WTC11 (cell line): ENCODE measurements around the gene OR8G1. TPM values are rescaled to one million over a fixed set of nuclear protein-coding genes. Genes with fewer than 3 reads are reported as not detected.
"Not testable (repeated sequence)": the region's sequence is repeated elsewhere in the genome, so short reads cannot be mapped to it uniquely, and the experiment has no call there.

Source experiments
- ATAC-seq: fragments of 200-7000 bp; cut with Tn5 transposase; 2 replicates; pipeline ENCODE4 v1.10.0; 2021; ENCODE audit warnings: mild to moderate bottlenecking, moderate library complexity
- CTCF ChIA-PET: fragments of 300-600 bp; sonication (Branson Sonifier 250); formaldehyde crosslinking; loops from one replicate; lab custom pipeline; 2021; ENCODE audit warnings: antibody characterized with exemption; lab: Charles Lee
- POLR2A ChIA-PET: fragments of 350-600 bp; sonication (Branson Sonifier 250); formaldehyde crosslinking; loops from one replicate; lab custom pipeline; 2021; ENCODE audit warnings: antibody characterized with exemption; lab: Charles Lee
- DNase-seq: peaks from one replicate; pipeline ENCODE4 v3.0.0; 2021; ENCODE audit warnings: low spot score
- H3K27ac Mint-ChIP-seq: 2 replicates; pipeline ENCODE4 v1.8.0; 2021; ENCODE audit warnings: mixed read lengths
- H3K27me3 Mint-ChIP-seq: 2 replicates; pipeline ENCODE4 v1.8.0; 2021; ENCODE audit warnings: low read depth, mild to moderate bottlenecking, moderate library complexity, mixed read lengths
- H3K36me3 Mint-ChIP-seq: 2 replicates; pipeline ENCODE4 v1.8.0; 2021; ENCODE audit warnings: mixed read lengths
- H3K4me1 Mint-ChIP-seq: 2 replicates; pipeline ENCODE4 v1.8.0; 2022; ENCODE audit warnings: mixed read lengths
- H3K4me3 Mint-ChIP-seq: 2 replicates; pipeline ENCODE4 v1.8.0; 2021; ENCODE audit warnings: mild to moderate bottlenecking, moderate library complexity, mixed read lengths
- H3K9me3 Mint-ChIP-seq: 2 replicates; pipeline ENCODE4 v1.8.0; 2021; ENCODE audit warnings: mixed read lengths
- ATF2 ChIP-seq: sonication (generic); formaldehyde crosslinking; IDR thresholded peaks from 2 replicates; pipeline ENCODE4 v1.8.1; 2022; ENCODE audit warnings: low read depth, missing genetic modification reagents, borderline replicate concordance
- CDX4 ChIP-seq: fragments of 250-450 bp; sonication (Bioruptor Pico); IDR thresholded peaks from 2 replicates; pipeline ENCODE4 v1.9.0; 2021; ENCODE audit warnings: moderate library complexity, mild to moderate bottlenecking, inconsistent platforms, borderline replicate concordance
- CREM ChIP-seq: sonication (generic); formaldehyde crosslinking; IDR thresholded peaks from 2 replicates; pipeline ENCODE4 v1.8.1; 2022; ENCODE audit warnings: mild to moderate bottlenecking, missing genetic modification reagents, moderate library complexity
- GABPB1 ChIP-seq: sonication (generic); formaldehyde crosslinking; IDR thresholded peaks from 2 replicates; pipeline ENCODE4 v1.8.1; 2023; ENCODE audit warnings: mild to moderate bottlenecking, missing genetic modification reagents
- HMGXB4 ChIP-seq: sonication (generic); formaldehyde crosslinking; IDR thresholded peaks from 2 replicates; pipeline ENCODE4 v1.8.1; 2023; ENCODE audit warnings: mild to moderate bottlenecking, moderate library complexity, missing genetic modification reagents
- MLX ChIP-seq: sonication (generic); formaldehyde crosslinking; IDR thresholded peaks from 2 replicates; pipeline ENCODE4 v1.8.1; 2023; ENCODE audit warnings: mild to moderate bottlenecking, missing genetic modification reagents, moderate library complexity
- NFATC4 ChIP-seq: fragments of 250-450 bp; sonication (Bioruptor Pico); IDR thresholded peaks from 2 replicates; pipeline ENCODE4 v1.9.0; 2021; ENCODE audit warnings: mild to moderate bottlenecking
- NR1H2 ChIP-seq: sonication (generic); formaldehyde crosslinking; IDR thresholded peaks from 2 replicates; pipeline ENCODE4 v1.9.0; 2021; ENCODE audit warnings: mild to moderate bottlenecking, moderate library complexity, missing genetic modification reagents
- NR2C2 ChIP-seq: sonication (generic); formaldehyde crosslinking; IDR thresholded peaks from 2 replicates; pipeline ENCODE4 v1.8.0; 2022; ENCODE audit warnings: mild to moderate bottlenecking, missing genetic modification reagents
- PRDM15 ChIP-seq: sonication (generic); formaldehyde crosslinking; IDR thresholded peaks from 2 replicates; pipeline ENCODE4 v1.8.0; 2022; ENCODE audit warnings: missing genetic modification reagents
- USF1 ChIP-seq: sonication (generic); formaldehyde crosslinking; IDR thresholded peaks from 2 replicates; pipeline ENCODE4 v1.8.0; 2022; ENCODE audit warnings: mild to moderate bottlenecking, missing genetic modification reagents
- ZNF263 ChIP-seq: sonication (generic); formaldehyde crosslinking; IDR thresholded peaks from 2 replicates; pipeline ENCODE4 v1.8.1; 2022; ENCODE audit warnings: low read depth, mild to moderate bottlenecking, moderate library complexity, missing genetic modification reagents
- ZNF396 ChIP-seq: fragments of 250-450 bp; sonication (Bioruptor Pico); IDR thresholded peaks from 2 replicates; pipeline ENCODE4 v1.8.0; 2021; ENCODE audit warnings: mild to moderate bottlenecking, moderate library complexity, borderline replicate concordance
- ZSCAN18 ChIP-seq: fragments of 250-450 bp; sonication (Bioruptor Pico); IDR thresholded peaks from 2 replicates; pipeline ENCODE4 v2.1.2; 2022; ENCODE audit warnings: mild to moderate bottlenecking, moderate library complexity
- total RNA-seq: library from RNA; stranded (reverse); gene quantifications from 3 replicates; pipeline ENCODE4 v1.2.3, GENCODE V29; 2021

Gene OR8G1
- total RNA-seq, 1 experiment from 2014 or later, result not detected

GRCh38 chr11:124233376-124233775 is 7.5 kb upstream of the OR8G1 start:
- no peak for ATAC-seq
- TF ChIP-seq ATF2 (no peak), ZSCAN18 (no peak), GABPB1 (CRISPR knock-in tag) (no peak), NFATC4 (no peak), USF1 (CRISPR knock-in tag) (no peak)
- H3K4me1 Mint-ChIP-seq, result no peaks in the 10 kb centered on the region

GRCh38 chr11:124238512-124238911 is 2.4 kb upstream of the OR8G1 start:
- no peak overlapping the region for H3K4me3 Mint-ChIP-seq
- H3K27ac Mint-ChIP-seq, result no peak overlapping the region
- TF ChIP-seq CDX4 (no peak), ZNF396 (CRISPR knock-in tag) (no peak), ZNF263 (CRISPR knock-in tag) (no peak), ZSCAN18 (no peak), NR1H2 (no peak), MLX (no peak), PRDM15 (CRISPR knock-in tag) (no peak), CREM (CRISPR knock-in tag) (no peak), HMGXB4 (CRISPR knock-in tag) (no peak), NR2C2 (CRISPR knock-in tag) (no peak)
- ATAC-seq (no peak), DNase-seq (no peak)
- H3K36me3 Mint-ChIP-seq, result no peaks in the 10 kb centered on the region
- H3K9me3 Mint-ChIP-seq, result no peaks in the 10 kb centered on the region
- no peaks in the 10 kb centered on the region for H3K4me1 Mint-ChIP-seq
- ChIA-PET POLR2A (no interaction called here), CTCF (no interaction called here)
- no peaks in the 10 kb centered on the region for H3K27me3 Mint-ChIP-seq

More at GRCh38 chr11:124233376-124233775, 7.5 kb upstream of the OR8G1 start:
- no peak overlapping the region for H3K4me3 Mint-ChIP-seq
- ChIA-PET POLR2A (no interaction called here), CTCF (no interaction called here)
- no peaks in the 10 kb centered on the region for H3K27me3 Mint-ChIP-seq
- H3K36me3 Mint-ChIP-seq, result no peaks in the 10 kb centered on the region
- no peaks in the 10 kb centered on the region for H3K9me3 Mint-ChIP-seq
- no peak for DNase-seq
- no peak overlapping the region for H3K27ac Mint-ChIP-seq

GRCh38 chr11:124249869-124250268 is 9.0 kb downstream of the OR8G1 start:
- H3K9me3 Mint-ChIP-seq, ATAC-seq, DNase-seq, H3K36me3 Mint-ChIP-seq, CTCF ChIA-PET, H3K4me3 Mint-ChIP-seq, H3K4me1 Mint-ChIP-seq, POLR2A ChIA-PET, H3K27ac Mint-ChIP-seq, H3K27me3 Mint-ChIP-seq: not testable (repeated sequence)
